ENCODE results near the gene ERMN.
"Not testable (repeated sequence)": the region's sequence is repeated elsewhere in the genome, so short reads cannot be mapped to it uniquely, and the experiment has no call there.

Gene ERMN

DNA sequence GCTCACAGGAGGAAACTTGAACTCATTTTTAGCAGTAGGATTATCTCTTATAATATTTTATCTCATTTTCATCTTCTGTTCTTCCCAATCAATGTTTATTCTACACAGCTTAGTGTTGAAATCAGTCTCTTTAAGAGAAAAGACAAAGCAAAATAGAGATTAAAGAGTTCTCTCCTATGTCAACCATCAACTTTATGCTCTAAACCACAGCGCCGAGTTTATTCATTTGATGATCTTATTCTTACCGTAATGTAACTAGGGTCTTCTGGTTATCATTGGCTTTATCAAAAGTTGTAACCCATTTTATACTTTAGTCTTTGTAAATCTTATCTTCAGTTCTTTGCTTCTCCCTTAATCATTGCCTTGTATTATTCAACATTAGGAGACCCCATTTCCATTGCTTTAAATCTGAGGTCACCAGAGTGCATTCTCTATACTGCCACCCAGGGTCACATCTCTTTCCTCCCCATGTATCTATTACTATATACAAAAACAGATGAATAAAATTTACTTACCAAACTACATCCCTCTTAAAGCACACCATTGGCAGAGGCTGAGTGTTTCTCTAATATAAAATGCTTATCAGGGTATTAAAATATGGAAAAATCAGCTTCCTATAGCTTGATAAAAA is 22.8 kb upstream of the ERMN start:
- Histone ChIP-seq H3K9ac (ENCODE audit: low read depth, low read length) (no peak overlapping the region), H3K4me1 (ENCODE audit: insufficient read depth, low read length) (peaks cover 9% of the 10 kb centered on the region; the same call in 1 of the 2 replicates), H3K9me3 (ENCODE audit: insufficient read depth, low read depth, low read length) (peaks cover 22% of the 10 kb centered on the region; the same call in 1 of the 2 replicates), H3K27me3 (ENCODE audit: insufficient read depth, low read length) (no peaks in the 10 kb centered on the region), H3K4me3 (ENCODE audit: low read length) (no peak overlapping the region), H3K27ac (ENCODE audit: low read length) (no peak overlapping the region), H3K36me3 (ENCODE audit: insufficient read depth, low read depth, low read length) (no peaks in the 10 kb centered on the region)

DNA sequence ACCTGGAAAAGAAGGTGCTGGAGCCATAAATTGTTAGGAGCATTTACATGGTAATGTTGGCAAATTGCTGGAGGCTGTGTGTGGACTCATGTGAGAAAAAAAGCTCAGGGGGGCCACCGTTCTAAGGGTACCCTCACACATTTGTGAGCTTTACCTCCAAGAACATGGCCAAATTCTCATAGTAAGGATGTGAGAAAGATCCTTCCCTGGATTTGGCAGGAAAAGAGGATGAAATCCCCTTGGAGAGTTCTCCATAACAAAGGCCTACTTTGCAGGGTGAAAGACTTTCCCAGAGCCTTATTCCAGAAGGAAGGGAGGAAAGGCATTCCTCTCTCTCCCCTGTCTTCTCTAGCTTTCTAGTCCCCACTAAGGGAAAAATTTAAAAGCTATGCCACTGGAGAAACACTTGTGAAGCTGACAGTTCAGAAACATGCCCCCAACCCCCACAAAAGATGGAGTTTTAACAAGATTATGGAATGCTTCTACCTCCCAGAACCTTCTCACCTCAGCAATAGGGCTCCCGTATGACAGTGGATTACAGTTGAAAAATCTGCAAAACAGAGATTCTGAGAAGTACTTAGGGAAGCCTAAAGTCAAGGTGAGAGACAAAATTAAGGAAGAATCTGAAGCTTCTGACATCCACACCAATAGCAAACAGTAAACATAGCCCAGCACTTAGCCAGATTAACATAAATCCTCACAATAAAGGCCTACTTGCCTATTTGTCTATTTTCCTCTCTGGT is 20.2 kb upstream of the ERMN start:
- no peaks in the 10 kb centered on the region for H3K27me3 ChIP-seq (ENCODE audit: insufficient read depth, low read length)
- H3K9me3 ChIP-seq (ENCODE audit: insufficient read depth, low read depth, low read length) = peaks cover 31% of the 10 kb centered on the region; the same call in 1 of the 2 replicates
- H3K9ac ChIP-seq (ENCODE audit: low read depth, low read length) = peak overlapping the region; percentile 2; the same call in 1 of the 2 replicates
- no peak overlapping the region for H3K27ac ChIP-seq (ENCODE audit: low read length)
- peak overlapping the region; percentile 5; the same call in 1 of the 2 replicates for H3K4me3 ChIP-seq (ENCODE audit: low read length)
- peaks cover 9% of the 10 kb centered on the region; the same call in 1 of the 2 replicates for H3K4me1 ChIP-seq (ENCODE audit: insufficient read depth, low read length)
- H3K36me3 ChIP-seq (ENCODE audit: insufficient read depth, low read depth, low read length) = no peaks in the 10 kb centered on the region

DNA sequence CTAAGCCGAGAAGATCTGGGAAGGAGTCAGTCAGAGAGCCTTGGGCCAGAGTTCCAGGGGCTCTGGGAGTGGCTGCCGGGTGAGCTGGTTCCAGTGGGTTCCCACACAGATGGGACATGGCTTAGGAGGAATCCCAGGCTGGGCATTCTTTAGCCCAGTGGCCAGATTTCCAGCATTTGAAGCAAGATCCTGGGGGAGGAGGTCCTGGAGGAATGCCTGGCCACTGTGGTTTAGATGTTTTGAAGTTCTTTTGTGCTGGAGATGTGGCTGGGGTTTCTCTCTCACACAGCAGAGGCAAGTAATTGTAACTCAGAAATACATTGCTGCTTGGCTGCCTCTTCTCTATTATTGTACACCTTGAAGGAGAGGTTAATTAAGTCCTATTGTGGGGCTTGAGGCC is 15.8 kb upstream of the ERMN start:
- H3K4me3 ChIP-seq (ENCODE audit: low read length); H3K9ac ChIP-seq (ENCODE audit: low read depth, low read length); H3K27ac ChIP-seq (ENCODE audit: low read length); H3K36me3 ChIP-seq (ENCODE audit: insufficient read depth, low read depth, low read length); H3K27me3 ChIP-seq (ENCODE audit: insufficient read depth, low read length): not testable (repeated sequence)
- Histone ChIP-seq H3K9me3 (ENCODE audit: insufficient read depth, low read depth, low read length) (peaks cover 31% of the 10 kb centered on the region; the same call in 1 of the 2 replicates), H3K4me1 (ENCODE audit: insufficient read depth, low read length) (peaks cover 17% of the 10 kb centered on the region; the same call in 1 of the 2 replicates)

DNA sequence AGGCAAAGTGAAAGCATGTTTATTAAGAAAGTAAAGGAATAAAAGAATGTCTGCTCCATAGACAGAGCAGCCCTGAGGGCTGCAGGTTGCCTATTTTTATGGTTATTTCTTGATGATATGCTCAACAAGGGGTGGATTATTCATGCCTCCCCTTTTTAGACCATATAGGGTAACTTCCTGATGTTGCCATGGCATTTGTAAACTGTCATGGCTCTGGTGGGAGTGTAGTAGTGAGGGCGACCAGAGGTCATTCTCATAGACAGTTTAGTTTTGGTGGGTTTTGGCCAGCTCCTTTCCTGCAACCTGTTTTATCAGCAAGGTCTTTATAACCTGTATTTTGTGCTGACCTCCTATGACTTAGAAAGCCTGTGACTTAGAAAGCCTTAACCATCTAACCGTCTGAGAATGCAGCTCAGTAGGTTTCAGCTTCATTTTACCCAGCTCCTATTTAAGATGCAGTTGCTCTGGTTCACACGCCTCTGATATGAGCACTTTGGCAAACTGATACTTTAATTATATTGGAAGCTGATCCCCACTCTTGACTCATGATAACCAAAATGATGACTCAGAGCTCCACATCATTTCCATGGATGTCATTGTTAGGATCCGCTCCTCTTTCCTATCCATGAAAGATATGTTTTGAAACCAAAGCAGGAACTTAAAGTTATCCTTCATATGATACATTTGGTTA is 14.5 kb upstream of the ERMN start:
- no peak overlapping the region for H3K9ac ChIP-seq (ENCODE audit: low read depth, low read length)
- peak overlapping the region; percentile 21; the same call in 1 of the 2 replicates for H3K4me3 ChIP-seq (ENCODE audit: low read length)
- peaks cover 26% of the 10 kb centered on the region; the same call in 1 of the 2 replicates for H3K9me3 ChIP-seq (ENCODE audit: insufficient read depth, low read depth, low read length)
- no peaks in the 10 kb centered on the region for H3K27me3 ChIP-seq (ENCODE audit: insufficient read depth, low read length)
- H3K27ac ChIP-seq (ENCODE audit: low read length) = no peak overlapping the region
- no peaks in the 10 kb centered on the region for H3K36me3 ChIP-seq (ENCODE audit: insufficient read depth, low read depth, low read length)
- peaks cover 11% of the 10 kb centered on the region; the same call in 1 of the 2 replicates for H3K4me1 ChIP-seq (ENCODE audit: insufficient read depth, low read length)

DNA sequence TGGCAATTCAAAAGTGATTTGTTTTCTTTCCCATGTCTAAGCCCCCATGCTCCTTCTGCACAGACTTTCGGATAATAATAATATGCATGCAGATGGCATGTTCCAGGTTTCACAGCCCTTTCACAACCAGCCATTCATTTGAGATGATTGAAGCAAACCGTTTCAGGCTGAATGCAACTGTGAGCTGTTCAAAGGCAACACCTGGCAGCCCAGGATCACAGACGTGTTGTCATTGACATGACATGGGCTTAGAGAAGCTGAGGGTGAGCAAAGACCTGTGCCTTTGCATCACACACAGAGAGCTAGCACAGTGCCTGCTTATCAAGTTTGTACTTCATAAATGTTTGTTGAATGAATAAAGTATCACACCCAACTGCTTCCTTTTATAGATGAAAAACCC is 12.4 kb upstream of the ERMN start:
- H3K4me3 ChIP-seq (ENCODE audit: low read length) = no peak overlapping the region
- H3K9me3 ChIP-seq (ENCODE audit: insufficient read depth, low read depth, low read length) = peaks cover 7% of the 10 kb centered on the region; the same call in 1 of the 2 replicates
- no peaks in the 10 kb centered on the region for H3K36me3 ChIP-seq (ENCODE audit: insufficient read depth, low read depth, low read length)
- peaks cover 11% of the 10 kb centered on the region; the same call in 1 of the 2 replicates for H3K4me1 ChIP-seq (ENCODE audit: insufficient read depth, low read length)
- no peak overlapping the region for H3K9ac ChIP-seq (ENCODE audit: low read depth, low read length)
- no peak overlapping the region for H3K27ac ChIP-seq (ENCODE audit: low read length)
- H3K27me3 ChIP-seq (ENCODE audit: insufficient read depth, low read length) = no peaks in the 10 kb centered on the region

DNA sequence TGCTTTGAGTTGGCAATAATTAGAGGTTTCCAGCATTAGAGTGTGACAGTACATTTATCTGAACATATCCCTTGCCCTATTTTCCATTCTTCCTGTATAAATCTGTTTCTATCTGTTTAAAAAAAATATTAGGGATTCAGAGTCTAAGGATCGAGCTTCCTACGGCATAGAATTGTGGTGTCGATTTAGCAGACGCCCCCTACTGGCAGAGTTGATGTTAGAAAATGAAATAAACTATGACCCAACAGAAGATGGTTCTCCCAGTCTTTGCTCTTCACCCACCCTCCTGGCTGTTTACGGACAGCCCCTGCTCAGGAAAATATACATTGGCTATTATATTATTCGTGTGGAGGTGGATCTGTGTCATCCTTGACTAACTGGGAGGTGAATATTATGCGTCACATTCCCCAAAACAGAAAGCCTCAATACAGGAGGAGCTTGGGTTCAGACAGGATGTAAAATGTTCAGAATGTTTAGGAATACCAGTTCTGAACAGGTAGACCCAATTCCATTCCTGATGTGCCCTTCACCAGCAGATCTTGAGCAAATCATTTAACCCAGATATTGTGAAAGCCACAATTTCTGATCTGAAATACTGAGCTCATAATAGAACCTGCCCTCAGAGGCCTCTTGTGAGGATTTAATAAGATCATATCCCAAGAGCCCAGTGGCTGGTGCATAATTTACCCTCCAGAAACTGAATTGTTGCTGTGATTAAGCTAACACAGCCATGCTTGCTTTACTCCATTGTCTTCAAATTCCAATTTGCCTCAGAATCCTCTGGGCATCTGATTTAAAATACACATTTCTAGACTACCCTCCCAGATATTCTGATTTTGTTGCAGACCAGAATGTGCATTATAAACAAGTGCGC is 10.8 kb upstream of the ERMN start:
- Histone ChIP-seq H3K36me3 (ENCODE audit: insufficient read depth, low read depth, low read length) (no peaks in the 10 kb centered on the region), H3K27me3 (ENCODE audit: insufficient read depth, low read length) (no peaks in the 10 kb centered on the region), H3K4me3 (ENCODE audit: low read length) (no peak overlapping the region), H3K9ac (ENCODE audit: low read depth, low read length) (no peak overlapping the region), H3K9me3 (ENCODE audit: insufficient read depth, low read depth, low read length) (no peaks in the 10 kb centered on the region), H3K4me1 (ENCODE audit: insufficient read depth, low read length) (peaks cover 11% of the 10 kb centered on the region; the same call in 1 of the 2 replicates), H3K27ac (ENCODE audit: low read length) (no peak overlapping the region)

DNA sequence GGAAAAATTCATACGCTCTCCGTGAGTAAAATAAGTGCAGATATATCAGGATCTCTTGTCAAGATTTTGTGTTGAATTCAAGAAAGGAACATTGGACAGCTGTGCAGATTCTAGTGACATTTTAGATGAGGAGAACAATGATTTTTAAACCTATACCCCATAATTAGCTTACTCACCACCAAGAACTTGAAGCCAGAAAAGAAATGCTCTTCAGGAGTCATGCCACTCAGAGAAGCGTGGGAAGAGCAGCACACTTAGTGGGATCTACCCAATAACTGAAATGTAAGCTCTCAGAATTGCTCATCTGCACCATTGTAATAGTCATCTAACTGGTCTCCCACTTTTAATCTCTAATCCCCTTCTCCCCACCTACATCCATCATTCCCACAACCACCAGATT is 9.2 kb upstream of the ERMN start:
- H3K27ac ChIP-seq (ENCODE audit: low read length) = no peak overlapping the region
- H3K27me3 ChIP-seq (ENCODE audit: insufficient read depth, low read length) = no peaks in the 10 kb centered on the region; the same call in 1 of the 2 replicates
- H3K9me3 ChIP-seq (ENCODE audit: insufficient read depth, low read depth, low read length) = no peaks in the 10 kb centered on the region
- no peaks in the 10 kb centered on the region for H3K36me3 ChIP-seq (ENCODE audit: insufficient read depth, low read depth, low read length)
- no peak overlapping the region for H3K4me3 ChIP-seq (ENCODE audit: low read length)
- peaks cover 8% of the 10 kb centered on the region; the same call in 1 of the 2 replicates for H3K4me1 ChIP-seq (ENCODE audit: insufficient read depth, low read length)
- no peak overlapping the region for H3K9ac ChIP-seq (ENCODE audit: low read depth, low read length)

DNA sequence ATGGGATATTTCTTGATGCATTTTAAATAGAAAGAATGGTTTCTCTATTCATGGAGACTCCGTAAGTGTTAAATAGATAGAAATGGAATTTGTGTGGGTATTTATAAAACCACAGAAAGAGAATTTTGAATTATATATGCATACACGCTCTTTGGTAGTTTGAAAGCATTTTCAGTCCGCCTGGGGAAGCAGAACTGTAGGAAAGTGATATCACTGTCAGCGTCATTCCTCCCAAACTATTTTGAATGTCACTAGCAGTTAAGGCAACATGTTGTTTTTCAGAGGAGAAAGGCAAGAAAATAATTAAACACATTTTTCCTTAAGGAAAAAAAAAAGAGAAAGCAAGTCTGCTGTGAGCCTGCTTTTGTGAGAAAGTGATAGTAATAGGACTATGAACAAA is 8.7 kb upstream of the ERMN start:
- H3K27ac ChIP-seq (ENCODE audit: low read length) = no peak overlapping the region
- H3K4me3 ChIP-seq (ENCODE audit: low read length) = no peak overlapping the region
- no peaks in the 10 kb centered on the region for H3K36me3 ChIP-seq (ENCODE audit: insufficient read depth, low read depth, low read length)
- peaks cover 3% of the 10 kb centered on the region; the same call in 1 of the 2 replicates for H3K4me1 ChIP-seq (ENCODE audit: insufficient read depth, low read length)
- H3K9me3 ChIP-seq (ENCODE audit: insufficient read depth, low read depth, low read length) = no peaks in the 10 kb centered on the region
- no peaks in the 10 kb centered on the region; the same call in 1 of the 2 replicates for H3K27me3 ChIP-seq (ENCODE audit: insufficient read depth, low read length)
- no peak overlapping the region for H3K9ac ChIP-seq (ENCODE audit: low read depth, low read length)

DNA sequence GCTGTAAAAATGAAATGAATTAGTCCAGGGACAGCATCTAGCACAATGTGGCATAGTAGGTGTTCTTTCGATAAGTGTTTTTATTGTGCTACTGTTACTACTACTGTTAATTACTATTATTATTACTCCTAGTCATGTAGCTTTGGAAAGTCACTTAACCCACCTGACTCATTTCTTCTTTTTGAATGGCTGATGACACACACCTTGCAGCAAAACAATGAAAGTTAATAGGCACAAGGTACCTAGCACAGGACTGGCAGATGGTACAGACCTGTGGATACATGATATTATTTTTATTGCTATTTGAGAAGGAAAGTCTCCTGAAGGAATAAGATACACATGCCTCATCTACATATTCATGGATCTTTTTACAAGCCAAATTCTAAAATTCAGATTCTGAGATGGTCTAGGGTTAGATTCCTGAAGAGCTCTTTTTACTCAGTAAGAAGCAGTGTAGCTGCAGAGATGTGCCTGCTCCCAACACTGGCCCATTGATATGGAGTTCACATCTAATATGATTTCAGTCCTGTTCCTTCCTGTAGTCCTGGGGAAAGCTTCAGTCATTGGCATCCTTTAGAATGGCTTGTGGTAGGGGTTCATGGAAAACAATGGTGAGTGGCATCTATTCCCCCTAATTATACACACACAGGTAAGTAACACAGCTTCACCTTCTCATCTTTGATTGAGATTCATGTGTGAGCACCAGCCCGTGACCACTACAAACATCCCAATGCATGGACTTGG is 7.9 kb upstream of the ERMN start:
- Histone ChIP-seq H3K4me1 (ENCODE audit: insufficient read depth, low read length) (no peaks in the 10 kb centered on the region), H3K27me3 (ENCODE audit: insufficient read depth, low read length) (no peaks in the 10 kb centered on the region; the same call in 1 of the 2 replicates), H3K27ac (ENCODE audit: low read length) (no peak overlapping the region), H3K9ac (ENCODE audit: low read depth, low read length) (no peak overlapping the region), H3K36me3 (ENCODE audit: insufficient read depth, low read depth, low read length) (no peaks in the 10 kb centered on the region), H3K9me3 (ENCODE audit: insufficient read depth, low read depth, low read length) (no peaks in the 10 kb centered on the region), H3K4me3 (ENCODE audit: low read length) (no peak overlapping the region)

DNA sequence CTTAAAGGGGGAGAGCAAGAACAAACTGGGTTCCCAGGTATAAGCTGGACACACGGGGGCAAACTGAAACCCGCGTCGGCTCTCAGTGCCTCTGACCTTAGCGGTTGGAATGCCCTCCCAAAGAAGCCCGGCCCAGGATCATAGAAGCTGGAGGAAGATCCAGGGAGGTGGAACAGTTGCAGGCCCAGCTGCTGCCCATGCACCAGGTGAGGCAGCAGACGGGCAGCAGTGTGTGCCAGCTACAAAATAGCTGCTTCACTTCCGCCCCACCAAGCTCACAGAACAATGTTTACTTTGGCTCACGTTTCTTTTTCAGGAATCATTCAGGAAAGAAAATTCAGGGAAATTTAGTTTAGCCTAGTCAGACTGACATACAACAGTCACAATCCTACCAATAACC is 3.9 kb upstream of the ERMN start:
- Histone ChIP-seq H3K27me3 (ENCODE audit: insufficient read depth, low read length) (no peaks in the 10 kb centered on the region; the same call in 1 of the 2 replicates), H3K36me3 (ENCODE audit: insufficient read depth, low read depth, low read length) (no peaks in the 10 kb centered on the region), H3K9me3 (ENCODE audit: insufficient read depth, low read depth, low read length) (no peaks in the 10 kb centered on the region), H3K4me3 (ENCODE audit: low read length) (no peak overlapping the region), H3K27ac (ENCODE audit: low read length) (no peak overlapping the region), H3K4me1 (ENCODE audit: insufficient read depth, low read length) (peaks cover 19% of the 10 kb centered on the region; the same call in 1 of the 2 replicates), H3K9ac (ENCODE audit: low read depth, low read length) (no peak overlapping the region)
